DND-41 (cell line): ENCODE measurements around the gene U2SURP.

ENCODE experiments used
- ATAC-seq: fragments of 200-7000 bp; cut with Tn5 transposase; 3 replicates; pipeline ENCODE4 v1.9.1; 2021; ENCODE audit warnings: low read depth; ENCODE audit not compliant: insufficient read depth
- DNase-seq: peaks from one replicate; pipeline ENCODE4 v3.0.0-alpha.2; 2020
- H2AFZ ChIP-seq: 2 replicates; pipeline ENCODE4 v1.6.0; 2012; ENCODE audit warnings: low read depth, low read length
- H3K27ac ChIP-seq: 2 replicates; pipeline ENCODE4 v1.5.1; 2012; ENCODE audit warnings: low read length, inconsistent platforms
- H3K27me3 ChIP-seq: fragments of 200-600 bp; sonication (generic); 2 replicates; pipeline ENCODE4 v1.6.0; 2012; ENCODE audit warnings: low read length, mild to moderate bottlenecking, inconsistent platforms; ENCODE audit not compliant: insufficient read depth, poor library complexity
- H3K36me3 ChIP-seq: 2 replicates; pipeline ENCODE4 v1.5.1; 2012; ENCODE audit warnings: low read length, inconsistent platforms; ENCODE audit not compliant: insufficient read depth
- H3K4me1 ChIP-seq: 2 replicates; pipeline ENCODE4 v1.5.1; 2012; ENCODE audit warnings: mild to moderate bottlenecking, low read length; ENCODE audit not compliant: insufficient read depth
- H3K4me2 ChIP-seq: 2 replicates; pipeline ENCODE4 v1.6.0; 2012; ENCODE audit warnings: mild to moderate bottlenecking, moderate library complexity, low read length, inconsistent platforms; ENCODE audit not compliant: insufficient read depth
- H3K4me3 ChIP-seq, 2 experiments: fragments of 200-600 bp in 1 of 2; shearing (Covaris generic) in 1 of 2; 2 replicates each; pipeline ENCODE4 v1.5.1; 2012 to 2016; ENCODE audit warnings: inconsistent platforms in 2 of 2, low read length in 2 of 2, mild to moderate bottlenecking in 2 of 2, low read depth in 1 of 2, moderate library complexity in 1 of 2
- H3K79me2 ChIP-seq: 2 replicates; pipeline ENCODE4 v1.6.0; 2012; ENCODE audit warnings: low read length, inconsistent platforms; ENCODE audit not compliant: insufficient read depth
- H3K9ac ChIP-seq: 2 replicates; pipeline ENCODE4 v1.6.0; 2012; ENCODE audit warnings: low read depth, mild to moderate bottlenecking, inconsistent platforms, low read length, moderate library complexity
- H3K9me3 ChIP-seq: 2 replicates; pipeline ENCODE4 v1.5.1; 2012; ENCODE audit warnings: low read length, moderate library complexity, mild to moderate bottlenecking, inconsistent platforms; ENCODE audit not compliant: insufficient read depth, severe bottlenecking
- H4K20me1 ChIP-seq: 2 replicates; pipeline ENCODE4 v1.6.0; 2012; ENCODE audit warnings: low read length; ENCODE audit not compliant: insufficient read depth
- EZH2 ChIP-seq: IDR thresholded peaks from 3 replicates; pipeline ENCODE4 v1.6.1; 2012; ENCODE audit warnings: borderline replicate concordance, low read depth, mild to moderate bottlenecking, moderate library complexity, low read length, inconsistent platforms; ENCODE audit not compliant: severe bottlenecking
- TF ChIP-seq, protein P1 (sequence below): IDR thresholded peaks from 2 replicates; pipeline ENCODE4 v1.5.1; 2012; ENCODE audit warnings: borderline replicate concordance, low read length, moderate library complexity, mild to moderate bottlenecking; ENCODE audit not compliant: poor library complexity, severe bottlenecking; ENCODE audit errors: extremely low read depth

Gene U2SURP

DNA sequence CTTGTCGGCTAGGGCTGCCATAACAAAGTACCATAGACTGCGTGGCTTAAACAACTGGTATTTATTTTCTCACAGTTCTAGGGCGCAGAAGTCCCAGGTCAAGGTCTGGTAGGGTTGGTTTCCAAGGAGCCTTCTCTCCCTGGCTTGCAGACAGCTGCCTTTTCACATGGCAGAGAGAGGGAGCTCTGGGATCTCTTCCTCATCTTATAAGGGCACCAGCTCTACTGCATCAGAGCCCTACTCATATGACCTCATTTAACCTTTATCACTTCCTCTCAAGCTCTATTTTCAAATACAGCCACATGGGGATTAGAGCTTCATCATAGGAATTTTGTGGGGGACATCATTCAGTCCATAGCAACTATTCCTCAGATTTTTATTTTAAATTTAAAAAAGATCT lies 20.3 kb upstream of the U2SURP start:
- no peak for ATAC-seq
- Histone ChIP-seq H2AFZ (no peak overlapping the region), H3K4me2 (no peak overlapping the region), H3K27me3 (peaks cover 18% of the 10 kb centered on the region), H4K20me1 (no peaks in the 10 kb centered on the region), H3K27ac (no peak overlapping the region), H3K36me3 (no peaks in the 10 kb centered on the region), H3K9ac (no peak overlapping the region), H3K9me3 (no peaks in the 10 kb centered on the region), H3K4me1 (no peaks in the 10 kb centered on the region), H3K79me2 (no peaks in the 10 kb centered on the region), H3K4me3 (no peak overlapping the region)
- TF ChIP-seq EZH2: no peak
- TF ChIP-seq, protein P1, sequence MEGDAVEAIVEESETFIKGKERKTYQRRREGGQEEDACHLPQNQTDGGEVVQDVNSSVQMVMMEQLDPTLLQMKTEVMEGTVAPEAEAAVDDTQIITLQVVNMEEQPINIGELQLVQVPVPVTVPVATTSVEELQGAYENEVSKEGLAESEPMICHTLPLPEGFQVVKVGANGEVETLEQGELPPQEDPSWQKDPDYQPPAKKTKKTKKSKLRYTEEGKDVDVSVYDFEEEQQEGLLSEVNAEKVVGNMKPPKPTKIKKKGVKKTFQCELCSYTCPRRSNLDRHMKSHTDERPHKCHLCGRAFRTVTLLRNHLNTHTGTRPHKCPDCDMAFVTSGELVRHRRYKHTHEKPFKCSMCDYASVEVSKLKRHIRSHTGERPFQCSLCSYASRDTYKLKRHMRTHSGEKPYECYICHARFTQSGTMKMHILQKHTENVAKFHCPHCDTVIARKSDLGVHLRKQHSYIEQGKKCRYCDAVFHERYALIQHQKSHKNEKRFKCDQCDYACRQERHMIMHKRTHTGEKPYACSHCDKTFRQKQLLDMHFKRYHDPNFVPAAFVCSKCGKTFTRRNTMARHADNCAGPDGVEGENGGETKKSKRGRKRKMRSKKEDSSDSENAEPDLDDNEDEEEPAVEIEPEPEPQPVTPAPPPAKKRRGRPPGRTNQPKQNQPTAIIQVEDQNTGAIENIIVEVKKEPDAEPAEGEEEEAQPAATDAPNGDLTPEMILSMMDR: no peak
- DNase-seq: no peak

DNA sequence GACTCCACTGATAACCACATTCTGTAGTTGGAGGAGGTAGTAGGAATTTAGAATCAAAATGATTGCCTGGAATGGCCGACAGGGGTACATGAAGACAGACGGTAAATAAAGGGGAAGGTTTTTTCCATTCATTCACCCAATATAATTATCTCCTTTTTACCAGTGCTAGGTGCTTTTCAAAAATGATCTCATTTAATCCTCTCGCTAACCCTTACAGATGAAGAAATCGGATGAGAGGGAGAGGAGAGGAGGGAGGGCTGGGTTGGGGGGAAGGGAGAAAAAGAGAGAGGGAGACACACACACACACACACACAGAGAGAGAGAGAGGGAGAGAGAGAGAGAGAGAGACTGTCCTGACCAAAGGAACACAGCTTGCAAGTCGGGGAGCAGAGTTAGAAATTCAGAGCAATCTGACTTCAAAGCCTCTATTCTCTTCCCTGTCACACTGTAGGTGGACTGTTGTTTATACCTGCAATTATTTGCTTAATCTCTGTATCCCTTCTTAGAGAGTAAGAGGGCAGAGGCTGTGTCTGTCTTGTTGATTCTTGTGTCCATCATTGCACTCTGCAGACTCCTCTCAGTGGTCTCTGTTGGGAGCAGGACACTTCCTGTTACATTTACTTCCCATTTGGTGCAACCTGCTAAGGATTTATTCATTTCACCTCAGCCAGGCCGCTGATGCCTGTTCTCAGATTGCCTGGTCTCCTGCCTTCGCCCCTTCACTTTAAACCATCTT lies 19.2 kb upstream of the U2SURP start:
- H2AFZ ChIP-seq: no peak overlapping the region

DNA sequence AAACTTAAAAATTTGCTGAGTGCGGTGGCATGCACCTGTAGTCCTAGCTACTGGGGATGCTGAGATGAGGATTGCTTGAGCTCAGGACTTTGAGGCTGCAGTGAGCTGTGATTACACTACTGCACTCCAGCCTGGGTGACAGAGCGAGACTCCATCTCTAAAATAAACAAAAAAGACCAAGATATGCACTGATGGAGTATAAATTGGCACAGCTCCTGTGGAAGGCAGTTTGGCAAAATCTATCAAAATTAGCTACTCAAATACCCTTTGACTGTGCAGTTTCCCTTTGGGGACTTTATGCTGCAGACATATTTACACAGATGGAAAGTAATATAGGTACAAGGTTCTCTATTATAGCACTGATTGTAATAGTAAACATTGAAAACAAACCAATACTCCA lies 18.1 kb upstream of the U2SURP start:
- DNase-seq (no peak), ATAC-seq (no peak)
- no peak overlapping the region for H3K27ac ChIP-seq
- peaks cover 18% of the 10 kb centered on the region for H3K27me3 ChIP-seq
- H3K4me2 ChIP-seq: no peak overlapping the region
- no peaks in the 10 kb centered on the region for H3K36me3 ChIP-seq
- H3K4me1 ChIP-seq: no peaks in the 10 kb centered on the region
- TF ChIP-seq, protein P1: no peak
- TF ChIP-seq EZH2: no peak
- no peak overlapping the region for H3K9ac ChIP-seq
- no peaks in the 10 kb centered on the region for H4K20me1 ChIP-seq
- no peak overlapping the region for H3K4me3 ChIP-seq
- no peaks in the 10 kb centered on the region for H3K79me2 ChIP-seq
- H3K9me3 ChIP-seq: no peaks in the 10 kb centered on the region
- no peak overlapping the region for H2AFZ ChIP-seq

More for the DNA sequence above, 19.2 kb upstream of the U2SURP start:
- no peaks in the 10 kb centered on the region for H3K9me3 ChIP-seq
- H3K27me3 ChIP-seq: peaks cover 18% of the 10 kb centered on the region
- no peak overlapping the region for H3K9ac ChIP-seq
- H3K4me1 ChIP-seq: no peaks in the 10 kb centered on the region
- H3K27ac ChIP-seq: no peak overlapping the region
- H3K4me2 ChIP-seq: no peak overlapping the region
- TF ChIP-seq, protein P1: no peak
- no peak for TF ChIP-seq EZH2
- no peaks in the 10 kb centered on the region for H3K79me2 ChIP-seq
- no peak overlapping the region for H3K4me3 ChIP-seq
- no peaks in the 10 kb centered on the region for H4K20me1 ChIP-seq
- no peaks in the 10 kb centered on the region for H3K36me3 ChIP-seq
- DNase-seq: no peak
- ATAC-seq: no peak

DNA sequence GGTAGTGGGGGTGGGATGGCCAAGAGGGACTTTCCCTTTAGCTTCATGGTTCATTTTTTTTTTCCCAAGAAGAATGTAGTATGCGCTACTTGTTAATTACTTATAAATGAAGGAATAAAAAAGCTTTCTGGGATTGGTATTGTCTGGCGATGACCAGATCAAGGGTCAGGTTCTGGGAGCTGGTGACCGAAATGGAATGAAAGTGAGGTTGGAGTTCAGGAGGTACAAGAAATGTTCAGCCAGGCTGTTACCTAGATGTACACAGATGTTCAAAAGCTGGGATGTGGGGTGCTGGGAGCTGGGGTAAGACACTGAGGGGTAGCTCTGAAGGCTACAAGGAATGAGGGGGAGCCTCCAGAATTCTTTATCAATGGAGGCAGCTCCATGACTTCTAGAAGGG lies 17.1 kb upstream of the U2SURP start:
- Histone ChIP-seq H3K27me3 (peaks cover 13% of the 10 kb centered on the region), H3K4me3 (no peak overlapping the region), H4K20me1 (no peaks in the 10 kb centered on the region), H2AFZ (no peak overlapping the region), H3K9ac (no peak overlapping the region), H3K27ac (no peak overlapping the region), H3K4me1 (no peaks in the 10 kb centered on the region), H3K79me2 (no peaks in the 10 kb centered on the region), H3K9me3 (no peaks in the 10 kb centered on the region), H3K4me2 (no peak overlapping the region), H3K36me3 (no peaks in the 10 kb centered on the region)
- ATAC-seq (no peak), DNase-seq (no peak)
- TF ChIP-seq EZH2: no peak
- TF ChIP-seq, protein P1: no peak
